RPMI8226 (cell line): Measurements from ENCODE around the gene EMP2.

Source experiments
- DNase-seq: peaks from one replicate; pipeline ENCODE4 v3.0.0-alpha.2; 2015

The EMP2 gene

GRCh38 chr16:10609402-10609774 is 29.0 kb upstream of the EMP2 start:
- no peak for DNase-seq

DNA sequence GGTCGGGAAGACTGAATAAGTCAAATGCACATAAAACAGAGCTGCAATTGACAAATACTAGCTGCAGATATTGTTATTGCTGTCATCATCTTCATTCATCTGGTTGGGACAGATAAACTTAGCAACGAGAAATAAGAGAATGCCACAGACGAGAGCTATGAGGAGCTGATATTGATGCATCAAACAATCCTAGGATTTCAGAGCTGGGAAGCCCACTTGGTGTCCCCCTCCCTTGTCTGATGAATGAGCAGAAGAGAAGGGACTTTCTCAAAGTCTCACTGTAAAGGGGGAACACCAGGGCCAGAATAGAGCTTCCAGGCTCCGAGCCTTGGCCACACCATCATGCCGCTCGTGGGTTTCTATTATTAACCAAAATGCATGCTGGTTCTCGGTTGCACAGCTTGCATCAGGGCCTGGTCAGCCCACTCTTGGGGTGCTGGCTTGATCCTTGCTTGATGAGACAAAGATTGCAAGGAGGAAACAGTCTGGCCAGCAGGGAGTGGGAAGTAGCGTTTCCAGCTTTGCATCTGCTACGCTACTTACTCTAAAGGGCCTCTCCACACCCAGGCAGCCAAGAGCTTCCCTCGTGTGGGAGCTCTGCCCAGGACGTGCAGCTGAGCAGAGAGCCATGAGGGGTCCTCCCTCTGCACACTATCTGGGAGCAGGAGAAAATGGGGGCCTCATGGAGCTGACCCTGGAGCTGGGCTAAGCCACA is 28.4 kb upstream of the EMP2 start:
- no peak for DNase-seq

- DNase-seq: no peak
Observed at GRCh38 chr16:10607157-10607556, 26.8 kb upstream of the EMP2 start.

DNA sequence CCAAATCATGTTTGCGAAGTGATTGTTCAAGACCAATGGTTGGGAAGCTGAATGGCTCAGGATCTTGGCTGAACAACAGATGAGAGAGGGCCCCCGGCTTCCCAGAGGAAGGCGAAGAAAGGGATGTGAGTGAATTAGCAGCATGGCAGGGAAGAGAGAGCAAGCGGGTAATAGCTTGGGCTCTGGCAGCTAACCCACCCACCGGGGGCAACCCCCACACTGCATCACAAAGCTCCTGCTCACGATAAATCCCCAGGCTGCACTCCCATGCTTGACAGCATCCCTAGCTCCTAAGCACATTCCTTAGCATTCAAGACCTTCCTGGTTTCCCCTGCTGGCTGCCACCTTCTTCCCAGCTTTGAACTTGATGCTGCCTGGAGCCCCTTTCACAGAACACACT is 26.2 kb upstream of the EMP2 start:
- DNase-seq: no peak

DNA sequence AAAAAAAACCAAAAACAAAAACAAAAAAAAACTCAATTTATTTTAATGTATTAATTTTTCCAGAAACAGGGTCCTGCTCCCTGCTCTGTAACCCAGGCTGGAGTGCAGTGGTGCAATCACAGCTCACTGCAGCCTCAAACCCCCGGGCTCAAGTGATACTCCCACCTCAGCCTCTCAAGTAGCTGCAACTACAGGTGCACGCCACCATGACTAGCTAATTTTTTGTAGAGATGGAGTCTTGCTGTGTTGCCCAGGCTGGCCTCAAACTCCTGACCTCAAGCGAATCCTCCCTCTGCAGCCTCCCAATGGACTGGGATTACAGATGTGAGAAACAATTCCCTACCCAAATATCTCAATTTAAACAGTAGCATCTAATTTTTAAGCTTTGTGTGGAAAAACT is 25.2 kb upstream of the EMP2 start:
- DNase-seq: no peak

DNA sequence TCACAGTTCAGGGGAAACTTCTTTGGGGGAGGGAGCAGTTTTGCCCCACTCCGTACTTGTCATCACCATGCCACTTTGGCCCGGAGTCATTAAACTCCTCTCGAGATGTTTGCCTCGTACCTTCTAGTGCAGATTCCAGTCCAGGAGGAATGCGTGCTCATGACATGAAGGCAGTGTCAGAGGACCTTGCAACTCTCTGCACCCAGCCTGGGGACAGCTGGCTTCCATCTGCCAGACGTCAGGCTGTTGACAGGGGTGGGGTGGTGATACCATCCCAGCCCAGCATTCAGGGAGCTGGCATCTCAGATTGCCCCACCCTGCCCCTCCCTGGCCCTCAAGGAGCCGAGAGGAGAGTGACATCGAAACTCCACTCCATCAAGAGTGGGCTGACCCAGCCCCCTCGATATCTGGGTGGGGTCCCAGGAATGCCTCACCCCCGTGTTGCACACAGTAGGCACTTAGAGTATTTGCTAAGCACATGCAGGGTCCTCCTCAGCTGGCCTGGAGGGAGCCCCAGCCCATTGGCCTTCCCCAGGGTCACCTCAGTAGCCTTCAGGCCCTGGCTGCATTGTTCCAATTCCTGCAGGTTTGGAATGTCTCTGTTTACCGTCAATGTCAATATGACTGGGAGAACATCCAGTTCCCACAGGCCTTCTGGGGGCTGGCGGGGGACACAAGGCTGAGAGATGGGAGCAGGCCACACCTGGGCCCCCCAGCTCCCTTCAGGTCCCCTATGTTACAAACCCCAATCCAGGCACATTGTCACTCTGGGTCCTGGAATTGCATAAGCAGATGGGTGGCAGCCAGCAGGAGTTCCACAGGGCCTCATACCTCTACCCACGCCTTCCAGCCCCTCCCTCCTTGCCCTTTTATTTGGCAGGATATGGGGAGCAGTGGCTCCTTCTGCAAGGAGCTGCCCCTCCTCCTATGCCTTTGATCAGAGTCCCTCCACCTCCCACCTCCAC is 21.3 kb upstream of the EMP2 start:
- no peak for DNase-seq

DNA sequence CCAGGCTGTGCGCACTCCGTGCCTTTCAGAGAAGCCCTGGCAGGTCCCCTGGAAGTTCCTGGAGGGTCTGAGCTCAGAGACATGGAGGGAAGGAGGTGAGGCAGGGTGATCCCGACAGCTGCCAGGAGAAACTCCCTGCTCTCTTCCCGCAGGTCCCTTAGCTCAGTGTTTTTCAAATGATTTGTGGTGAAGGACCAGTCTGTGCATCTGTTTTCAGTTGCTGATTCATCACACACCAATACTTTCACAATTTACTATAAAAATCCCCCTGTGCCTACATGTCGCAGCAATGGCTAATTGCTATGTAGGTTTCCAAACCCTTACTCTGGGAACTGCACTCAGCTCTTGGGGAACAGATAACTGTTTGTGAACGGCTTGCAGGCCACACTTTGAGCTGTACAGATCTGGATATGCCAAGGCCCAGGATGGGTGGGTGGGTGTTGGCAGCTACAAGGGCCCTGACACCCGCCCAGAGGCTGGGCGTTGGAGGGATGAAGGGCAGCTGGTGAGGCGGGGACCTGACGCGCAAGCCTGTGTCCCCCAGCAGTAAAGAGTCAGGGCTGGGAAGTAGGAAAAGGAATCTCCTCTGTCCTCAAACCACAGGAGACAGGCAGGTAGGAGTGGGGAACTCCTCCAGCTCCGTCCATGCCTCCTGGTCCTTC is 20.5 kb upstream of the EMP2 start:
- DNase-seq: peak; percentile 33

DNA sequence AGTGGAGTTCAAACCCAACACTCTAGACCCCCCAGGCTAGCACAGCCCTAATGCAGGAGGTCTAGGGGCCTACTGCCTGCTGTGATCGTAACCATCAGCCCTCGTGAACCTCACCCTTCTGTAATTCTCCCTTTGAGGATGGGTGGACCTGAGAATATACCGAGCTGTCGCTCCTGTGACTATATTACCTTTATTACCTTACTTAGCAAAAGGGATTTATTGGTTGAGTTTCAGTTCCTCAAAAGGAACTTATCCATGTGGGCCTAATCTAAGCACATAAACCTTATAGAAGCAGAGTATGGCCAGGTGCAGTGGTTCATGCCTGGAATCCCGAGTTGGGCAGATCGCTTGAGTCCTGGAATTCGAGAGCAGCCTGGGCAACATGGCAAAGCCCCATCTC is 19.2 kb upstream of the EMP2 start:
- peak; percentile 78 for DNase-seq

DNA sequence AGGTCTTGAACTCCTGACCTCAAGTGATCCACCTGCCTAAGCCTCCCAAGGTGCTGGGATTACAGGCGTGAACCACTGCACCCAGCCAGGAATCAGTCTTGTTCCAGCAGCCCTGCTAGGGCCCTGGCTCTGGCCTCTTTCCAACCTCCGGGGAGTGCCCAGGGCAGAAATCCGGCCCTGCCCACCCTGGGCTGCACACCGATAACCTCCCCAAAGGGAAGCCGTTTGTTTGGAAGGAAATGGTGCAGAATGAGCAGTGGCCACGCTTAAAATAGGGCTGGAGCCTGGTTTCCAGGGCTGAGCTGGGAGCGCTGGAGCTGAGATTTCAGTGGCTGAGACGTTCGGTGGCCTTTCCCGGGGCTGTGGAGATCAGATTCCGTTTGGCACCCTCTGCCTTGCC is 17.8 kb upstream of the EMP2 start:
- DNase-seq: no peak

- no peak for DNase-seq
Observed at GRCh38 chr16:10597187-10597601, 16.8 kb upstream of the EMP2 start.

DNA sequence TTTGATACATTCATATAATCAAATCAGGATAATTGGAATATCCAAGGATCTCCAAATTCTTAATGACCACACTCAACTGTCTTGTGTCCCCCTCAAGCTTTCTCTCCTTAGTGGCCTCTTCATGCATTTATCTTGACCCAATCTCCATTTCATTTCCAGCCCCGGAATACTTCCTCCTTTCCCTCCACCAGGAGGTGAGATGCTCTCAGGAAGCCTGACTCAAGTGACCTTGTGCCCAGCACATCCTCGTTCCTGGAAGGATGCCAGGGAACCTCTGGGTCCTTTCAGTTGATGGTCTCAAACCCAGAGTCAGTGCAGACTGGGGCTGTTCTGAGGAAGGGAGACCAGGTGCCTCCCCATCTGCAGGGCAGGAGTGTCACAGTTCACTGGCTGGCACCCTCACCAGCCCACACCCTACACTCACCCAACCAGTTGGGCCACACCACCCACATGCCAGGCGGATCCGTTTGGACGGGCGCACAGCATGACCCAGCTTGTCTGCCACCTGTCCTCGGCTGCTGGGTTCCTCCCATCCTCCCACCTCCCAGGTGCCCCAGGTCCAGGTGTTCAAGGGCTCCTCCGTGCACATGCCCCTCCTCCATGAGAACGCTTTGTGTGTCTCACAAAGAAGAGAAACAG is 14.0 kb upstream of the EMP2 start:
- DNase-seq: peak; percentile 82

DNA sequence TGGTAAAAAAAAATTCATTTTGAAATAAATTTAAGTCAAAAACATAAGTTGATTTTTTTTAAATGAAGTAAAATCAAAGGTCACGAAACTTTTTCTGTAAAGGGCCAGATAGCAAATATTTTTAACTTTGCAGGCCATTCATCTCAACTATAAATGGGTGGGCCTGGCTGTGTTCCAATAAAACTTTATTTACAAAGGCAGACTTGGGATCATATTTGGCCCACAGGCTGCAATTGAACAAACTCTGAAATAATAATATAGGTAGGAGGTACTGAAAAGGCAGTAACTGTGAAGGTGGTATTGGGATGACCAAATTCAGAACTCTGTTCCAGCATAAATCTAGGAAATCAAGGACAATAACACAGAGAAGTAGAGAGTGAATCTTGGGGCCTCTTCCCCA is 12.2 kb upstream of the EMP2 start:
- no peak for DNase-seq

GRCh38 chr16:10590342-10590741 is 9.9 kb upstream of the EMP2 start:
- DNase-seq: no peak

DNA sequence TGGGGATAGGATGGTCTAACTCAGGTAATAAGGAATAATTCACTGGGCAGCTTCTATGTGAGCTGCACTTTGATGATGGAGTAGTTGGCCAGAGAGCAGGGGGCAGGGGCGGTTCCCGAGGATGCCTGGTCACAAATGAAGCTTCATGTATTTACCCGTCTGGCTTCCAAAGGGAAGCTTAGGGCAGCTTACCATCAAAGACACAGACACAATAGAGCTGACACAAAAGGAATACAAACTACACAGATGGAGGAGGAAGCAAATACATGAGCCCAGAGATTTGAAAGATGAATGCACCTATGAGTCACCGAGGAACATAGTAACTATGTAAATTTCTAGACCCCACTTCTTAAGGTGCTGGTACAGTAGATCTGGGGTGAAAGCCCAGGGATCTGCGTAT is 8.7 kb upstream of the EMP2 start:
- DNase-seq: no peak

- no peak for DNase-seq
Observed at GRCh38 chr16:10587622-10588021, 7.2 kb upstream of the EMP2 start.

DNA sequence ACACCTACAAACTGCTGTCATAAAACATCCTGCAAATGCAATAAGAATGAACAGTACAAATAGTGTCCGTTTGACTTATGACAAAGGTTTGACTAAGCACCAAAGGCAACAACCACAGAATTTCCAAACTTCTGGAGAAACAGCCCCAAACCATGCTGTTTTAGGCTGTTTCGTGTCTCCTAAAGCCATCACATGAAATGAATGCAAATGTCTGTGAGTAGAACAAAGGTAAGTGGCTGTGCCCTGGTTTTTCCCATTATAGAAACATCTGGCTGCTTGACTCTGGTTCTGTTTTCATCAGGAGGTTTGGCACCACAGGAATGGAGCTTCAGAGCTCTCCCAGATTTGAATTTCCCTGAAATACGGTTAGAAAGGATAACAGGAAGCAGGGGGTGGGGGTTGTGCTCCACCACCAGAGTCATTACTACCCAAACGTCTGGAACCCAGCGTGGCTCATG is 4.6 kb upstream of the EMP2 start:
- no peak for DNase-seq

DNA sequence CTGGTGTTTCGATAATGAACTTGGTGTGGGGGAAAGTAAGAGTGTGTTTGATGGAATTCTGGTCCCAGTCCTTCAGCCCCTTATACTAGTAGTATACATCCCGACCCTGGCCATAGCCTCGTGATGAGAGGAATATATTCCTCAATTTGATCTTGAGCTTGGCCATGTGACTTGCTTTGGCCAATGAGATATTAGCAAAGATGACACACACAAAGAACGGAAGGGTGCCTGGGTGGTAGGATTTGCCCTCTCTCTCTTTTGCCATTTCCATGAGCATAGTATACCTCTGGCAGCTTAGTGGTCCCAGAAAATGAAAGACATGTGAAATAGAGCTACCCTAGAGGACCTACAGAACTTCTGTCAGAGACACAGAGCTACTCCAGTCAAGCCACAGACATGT is 2.9 kb upstream of the EMP2 start:
- no peak for DNase-seq

GRCh38 chr16:10581507-10581906 is 1.1 kb upstream of the EMP2 start:
- DNase-seq: no peak

GRCh38 chr16:10580883-10581247 is 467 bp upstream of the EMP2 start:
- DNase-seq: no peak

DNA sequence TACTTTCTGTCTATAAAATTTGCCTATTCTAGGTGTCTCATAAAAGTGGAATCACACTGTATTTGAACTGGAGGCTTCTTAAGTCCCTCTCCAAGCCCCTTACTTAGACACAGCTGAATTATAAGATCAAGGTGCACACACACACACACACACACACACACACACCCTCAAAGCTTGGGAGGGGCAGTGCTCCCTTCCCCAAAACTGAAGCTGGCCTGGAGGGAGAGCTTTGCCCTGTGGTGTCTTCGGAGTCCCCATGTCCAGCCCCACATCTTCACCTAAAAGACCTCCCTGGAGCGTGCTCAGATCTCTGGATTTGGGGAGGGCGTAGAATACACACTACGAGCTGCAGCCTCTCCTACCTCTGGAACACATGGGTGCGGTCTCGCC is 828 bp downstream of the EMP2 start:
- DNase-seq: no peak

DNA sequence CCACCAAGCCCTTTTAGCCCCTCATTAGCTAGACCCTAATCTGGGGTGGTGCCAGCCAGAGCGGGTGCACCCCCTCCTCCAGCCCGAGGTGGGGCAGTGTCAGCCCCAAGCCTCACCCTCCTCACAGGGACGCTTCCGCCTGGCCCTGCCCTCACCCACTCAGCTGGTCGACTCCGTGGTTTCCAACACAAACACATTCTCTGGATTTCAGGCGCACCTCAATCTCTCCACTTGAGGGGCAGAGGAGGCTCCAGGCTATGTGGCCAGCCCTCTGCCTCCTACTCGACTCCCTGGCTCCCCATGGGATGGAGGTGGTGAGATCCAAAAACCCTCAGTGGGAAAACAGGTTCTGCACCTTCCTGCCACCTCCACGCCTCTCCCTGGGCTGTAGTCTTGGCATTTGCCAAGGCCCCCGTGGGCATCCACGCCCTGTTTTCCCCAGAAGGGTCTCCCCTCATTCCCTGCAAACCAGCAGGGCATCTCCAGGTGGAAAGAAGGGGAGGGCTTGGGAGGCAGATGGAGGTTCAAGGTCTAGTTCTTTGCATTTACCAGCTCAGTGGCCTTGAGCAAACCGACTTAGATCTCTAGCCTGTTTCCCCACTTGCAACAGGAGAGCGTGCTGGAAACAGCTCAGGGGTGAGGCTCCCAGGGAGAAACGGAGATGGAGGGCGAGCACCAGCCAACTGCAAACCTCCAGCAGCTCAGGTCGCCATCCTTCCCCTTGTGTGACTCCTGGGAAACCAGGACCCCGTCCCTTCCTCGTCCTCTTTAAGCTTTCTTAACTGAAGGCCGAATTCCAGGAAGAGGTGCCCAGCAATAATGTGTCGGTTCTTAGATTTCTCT is 1.7 kb downstream of the EMP2 start:
- DNase-seq: no peak
